GM19395 (cell line): Measurements from ENCODE around the gene TAAR2.
"Not testable (repeated sequence)": the region's sequence is repeated elsewhere in the genome, so short reads cannot be mapped to it uniquely, and the experiment has no call there.

ENCODE experiments used
- ATAC-seq: cut with Tn5 transposase; IDR thresholded peaks from one replicate; pipeline ENCODE4 v1.9.1; 2021; ENCODE audit warnings: mild to moderate bottlenecking, moderate library complexity; ENCODE audit not compliant: unreplicated experiment

The TAAR2 gene

DNA sequence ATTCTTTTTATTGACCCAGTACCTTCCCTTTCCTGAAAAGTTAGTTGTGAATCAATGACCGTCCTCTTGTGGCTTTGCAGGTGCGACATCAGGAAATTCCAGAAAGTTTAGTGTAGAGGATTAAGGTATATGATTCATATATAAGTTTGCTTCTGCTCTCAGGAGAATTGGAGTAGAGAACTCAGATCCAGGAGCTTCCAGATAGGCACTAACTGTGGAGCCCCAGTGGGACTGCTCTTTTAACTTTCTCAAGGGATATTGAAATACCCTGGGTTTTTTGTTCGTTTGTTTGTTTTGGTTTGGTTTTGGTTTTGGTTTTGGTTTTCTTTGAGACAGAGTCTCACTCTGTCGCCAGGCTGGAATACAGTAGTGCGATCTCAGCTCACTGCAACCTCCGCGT, 9.5 kb downstream of the TAAR2 start:
- ATAC-seq: no peak

DNA sequence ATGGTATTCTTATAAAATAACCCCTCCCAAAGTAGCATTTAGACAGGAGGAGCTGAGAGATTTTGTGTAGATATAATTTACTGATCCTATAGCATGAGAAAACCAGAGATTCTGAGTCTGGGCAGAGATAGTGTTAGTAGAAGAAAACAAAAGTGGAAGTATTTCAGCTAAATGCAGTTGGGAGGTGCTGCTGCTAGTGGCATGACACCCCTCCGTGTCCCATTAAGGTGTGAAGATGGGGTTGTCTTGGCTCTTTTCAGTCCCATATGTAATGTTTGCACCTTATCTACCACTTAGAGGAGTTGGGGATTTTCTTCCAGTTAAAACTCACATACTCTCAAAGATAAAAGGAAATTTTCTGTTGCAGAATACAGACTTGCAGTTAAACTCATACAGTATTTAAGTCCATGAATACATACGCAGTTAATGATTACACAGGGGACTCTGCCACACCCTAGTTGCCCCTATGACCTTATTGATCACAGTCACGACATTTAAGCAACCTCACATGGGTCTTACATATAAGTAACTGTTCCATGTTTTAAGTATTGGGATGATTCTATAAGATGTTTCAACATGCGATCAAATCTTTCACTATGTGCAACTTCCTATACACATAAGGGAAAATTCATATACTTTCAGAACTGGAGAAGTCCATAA, 11.5 kb downstream of the TAAR2 start:
- ATAC-seq: no peak

DNA sequence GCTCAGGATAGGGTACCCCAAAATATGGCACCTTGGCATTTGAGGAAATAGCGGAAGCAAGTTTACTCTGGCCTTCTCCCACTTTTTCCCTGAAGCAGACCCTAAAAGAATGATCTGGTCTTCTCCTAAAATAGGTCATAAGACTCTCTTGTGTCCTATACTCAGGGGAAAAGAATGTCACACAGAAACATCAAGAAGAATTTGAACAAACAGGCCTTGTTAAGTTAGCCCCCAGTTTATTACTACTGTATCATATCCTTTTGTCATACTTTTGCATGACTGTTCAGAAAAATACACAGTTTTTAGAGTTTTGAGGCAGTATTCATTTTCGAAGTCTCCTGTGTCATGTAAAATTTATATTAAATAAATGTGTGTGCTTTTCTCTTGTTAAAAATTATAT, 12.5 kb downstream of the TAAR2 start:
- ATAC-seq: no peak

DNA sequence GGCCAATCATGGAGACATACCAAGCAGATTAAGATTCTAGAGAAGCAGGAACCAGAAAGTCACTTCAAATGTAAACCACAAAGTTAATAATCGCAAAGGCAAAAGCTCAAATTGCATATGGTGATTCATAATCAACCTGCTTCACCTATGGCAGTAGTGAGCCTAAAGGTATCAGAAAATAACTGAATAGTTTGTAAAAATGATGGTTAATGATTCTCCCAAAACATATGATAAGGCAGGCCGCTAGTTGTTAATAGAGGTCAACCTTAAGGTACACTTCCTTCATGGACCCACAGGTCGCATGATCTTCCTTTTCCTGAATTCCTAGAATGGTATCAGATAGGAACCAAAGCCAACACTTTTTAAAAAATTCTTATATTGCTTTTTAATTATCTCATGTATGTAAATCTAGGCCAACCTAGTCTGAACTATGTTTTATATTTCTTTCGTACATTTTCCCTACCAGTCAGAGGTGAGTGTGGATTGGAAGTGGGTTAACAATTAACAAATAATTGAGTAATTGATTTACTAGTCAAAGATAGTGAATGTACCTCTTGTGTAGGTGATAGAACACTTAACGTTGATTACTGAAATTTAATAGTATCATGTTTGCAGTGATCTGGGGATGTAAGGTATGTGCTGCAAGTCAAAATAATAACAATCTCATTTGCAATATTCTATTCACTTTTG, 16.4 kb downstream of the TAAR2 start:
- peak; percentile 71 for ATAC-seq

DNA sequence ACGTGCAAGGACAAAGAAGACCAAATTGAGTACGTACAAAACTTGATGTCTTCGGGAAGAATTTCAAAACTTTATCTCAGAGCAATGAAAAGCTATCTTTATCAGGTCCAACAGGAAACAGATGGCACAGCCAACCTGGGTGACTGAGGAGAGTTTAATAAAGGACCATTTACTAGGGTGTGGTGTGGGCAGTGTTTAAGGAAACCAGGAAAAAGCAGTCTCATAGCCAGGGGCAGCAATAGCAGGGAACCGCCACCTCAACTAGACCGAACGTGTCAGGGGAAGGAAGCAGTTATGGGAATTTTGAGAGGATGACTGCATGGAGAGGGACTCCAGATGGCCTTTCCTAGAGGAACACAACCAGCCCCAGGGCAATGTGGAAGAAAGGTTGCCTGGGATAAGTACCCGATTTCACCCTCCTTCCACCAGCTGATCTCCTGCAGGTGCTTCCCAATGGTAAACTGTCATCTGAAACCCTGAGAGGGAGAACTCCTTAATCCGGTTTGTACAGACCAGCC, 19.4 kb downstream of the TAAR2 start:
- ATAC-seq: no peak

DNA sequence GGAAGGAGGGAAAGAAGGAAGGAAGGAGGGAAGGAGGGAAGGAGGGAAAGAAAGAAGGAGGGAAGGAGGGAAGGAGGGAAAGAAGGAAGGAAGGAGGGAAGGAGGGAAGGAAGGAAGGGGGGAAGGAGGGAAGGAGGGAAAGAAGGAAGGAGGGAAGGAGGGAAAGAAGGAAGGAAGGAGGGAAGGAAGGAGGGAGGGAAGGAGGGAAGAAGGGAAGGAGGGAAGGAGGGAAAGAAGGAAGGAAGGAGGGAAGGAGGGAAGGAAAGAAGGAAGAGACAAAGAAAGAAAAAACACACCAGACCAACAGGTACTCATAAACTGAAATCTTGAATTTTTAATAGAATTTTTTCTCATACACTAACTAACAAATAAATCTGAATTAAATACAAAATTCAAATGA, 23.2 kb downstream of the TAAR2 start:
- not testable (repeated sequence) for ATAC-seq

DNA sequence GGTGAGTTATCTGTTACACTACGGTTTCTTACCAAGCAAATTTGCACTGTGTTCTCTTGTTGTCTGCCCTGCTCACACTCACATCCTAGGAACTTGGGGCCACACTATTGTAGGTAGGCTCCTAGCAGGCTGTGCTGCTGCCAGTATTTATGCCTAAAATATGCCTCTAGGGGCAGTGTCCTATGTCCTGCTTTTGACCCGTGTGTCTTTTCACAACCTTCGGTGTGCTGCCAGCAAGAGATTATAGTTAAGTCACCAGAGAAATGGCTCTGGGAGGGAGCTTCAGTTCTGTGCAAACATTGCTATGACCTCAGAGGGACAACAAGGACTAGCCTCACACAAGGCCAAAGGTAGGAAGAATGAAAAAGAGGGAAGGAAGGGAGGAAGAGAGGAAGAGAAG, 25.6 kb downstream of the TAAR2 start:
- ATAC-seq: peak; percentile 81

DNA sequence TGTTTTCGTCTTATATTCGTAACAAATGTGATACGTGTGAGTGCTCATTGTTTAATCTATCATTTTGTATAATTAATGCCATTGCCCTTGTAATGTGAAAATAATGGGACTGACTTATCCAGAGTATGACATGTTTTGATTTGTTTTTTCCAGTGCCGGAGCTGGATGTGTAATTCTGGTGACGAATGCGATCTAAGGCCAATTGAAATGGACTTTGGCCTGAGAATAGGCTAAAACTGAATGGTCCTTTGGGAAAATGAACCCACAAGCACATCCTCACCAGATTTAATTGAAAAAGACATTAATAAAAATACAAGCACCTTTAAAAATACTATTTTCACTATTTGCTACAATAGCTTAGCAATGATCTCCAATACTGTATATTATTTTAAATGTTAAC, 27.9 kb downstream of the TAAR2 start:
- no peak for ATAC-seq

DNA sequence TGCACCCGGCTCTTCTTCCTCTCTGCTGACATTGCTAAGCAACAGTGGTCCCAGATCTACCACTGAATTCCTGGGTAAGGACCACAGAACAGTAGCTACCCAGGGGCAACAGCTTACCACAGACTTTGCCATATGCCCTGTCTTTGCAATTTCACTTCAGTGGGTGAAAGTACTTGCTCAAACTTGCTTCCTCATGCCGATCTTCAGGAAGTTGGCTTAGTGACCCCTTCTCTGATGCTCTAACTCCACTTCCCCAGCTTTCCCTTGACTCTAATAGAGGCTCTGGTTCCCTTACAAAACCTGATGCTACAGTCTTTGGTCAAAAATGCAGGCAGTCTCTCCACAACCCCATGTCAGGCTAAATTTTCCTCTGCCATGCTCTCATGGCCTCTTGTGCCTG, 31.2 kb downstream of the TAAR2 start:
- no peak for ATAC-seq

DNA sequence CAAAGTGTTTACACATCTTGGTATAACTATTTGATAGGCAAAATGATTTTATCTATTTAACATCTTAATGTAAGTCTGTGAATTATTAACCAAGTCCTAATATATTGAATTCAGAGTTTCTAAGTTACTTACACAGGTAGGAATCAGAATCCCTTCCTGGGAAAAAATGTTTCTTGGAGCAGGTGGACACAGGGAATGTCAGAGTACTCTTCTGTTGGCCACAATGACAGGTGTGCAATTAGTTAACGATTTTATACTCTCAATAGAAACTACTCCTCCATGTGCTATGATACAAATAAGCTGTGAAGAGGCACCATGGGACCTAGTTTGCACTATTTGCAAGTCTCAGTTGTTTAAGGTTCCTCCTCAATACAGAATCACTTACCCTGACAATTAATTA, 33.7 kb downstream of the TAAR2 start:
- no peak for ATAC-seq

DNA sequence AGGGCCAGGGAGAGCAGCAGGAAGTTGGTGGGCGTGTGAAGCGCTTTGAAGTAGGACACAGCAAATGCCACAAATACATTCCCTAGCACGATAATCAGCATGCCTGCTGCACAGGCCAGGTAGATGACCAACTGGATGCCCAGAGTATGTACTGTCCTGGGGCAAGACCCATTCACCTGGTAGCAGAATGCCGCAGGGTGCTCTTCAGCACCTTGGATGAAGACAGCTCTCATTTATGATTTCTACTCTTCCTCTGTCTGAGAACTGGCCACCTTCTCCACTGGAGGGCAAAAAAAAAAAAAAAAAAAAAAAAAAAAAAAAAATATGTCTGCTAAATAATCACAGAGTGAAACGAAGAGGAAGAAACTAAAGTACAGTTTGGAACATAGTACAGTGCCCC, 34.6 kb downstream of the TAAR2 start, which contains the start of gene TAAR5:
TSS of gene TAAR5 (minus strand) at position 288 of the 400 bp plus-strand sequence. CDS start at position 233, 55 bp downstream.
- ATAC-seq: no peak

DNA sequence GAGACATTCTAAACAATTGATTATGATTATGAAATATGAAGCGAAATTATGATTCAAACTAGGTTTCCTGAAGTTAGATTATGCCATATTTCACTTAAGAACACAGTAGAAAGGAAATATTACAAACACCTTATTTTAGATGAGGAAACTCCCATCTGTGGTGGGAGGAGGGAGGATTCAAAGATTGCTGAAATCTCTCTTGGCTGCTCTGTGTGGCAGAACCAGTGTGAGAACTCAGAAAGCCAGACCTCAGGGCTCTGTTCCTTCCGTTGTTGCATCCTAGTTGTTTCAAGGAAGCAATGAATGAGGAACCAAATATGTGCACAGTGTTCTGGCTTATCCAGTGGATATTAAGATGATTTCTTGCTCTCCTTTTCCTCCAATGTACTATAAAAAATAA, 36.7 kb downstream of the TAAR2 start:
- no peak for ATAC-seq

DNA sequence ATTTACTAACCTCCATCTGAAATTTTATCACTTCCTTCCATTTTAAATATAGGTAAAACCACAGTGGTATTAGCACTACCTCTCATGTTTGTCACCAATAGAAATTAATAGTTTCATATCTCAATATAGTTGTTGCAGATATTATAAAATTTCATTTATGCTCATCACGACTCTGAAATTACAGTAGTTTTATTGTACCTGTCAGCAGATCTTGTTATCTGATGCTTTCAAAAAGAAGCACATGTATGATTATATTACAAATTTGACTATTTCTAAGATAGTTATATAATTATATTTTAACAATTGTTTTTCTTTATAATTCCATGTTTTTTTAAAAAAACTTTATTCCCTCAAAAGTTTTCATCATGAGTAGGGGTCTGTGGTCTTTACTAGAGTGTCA, 39.4 kb downstream of the TAAR2 start:
- no peak for ATAC-seq

DNA sequence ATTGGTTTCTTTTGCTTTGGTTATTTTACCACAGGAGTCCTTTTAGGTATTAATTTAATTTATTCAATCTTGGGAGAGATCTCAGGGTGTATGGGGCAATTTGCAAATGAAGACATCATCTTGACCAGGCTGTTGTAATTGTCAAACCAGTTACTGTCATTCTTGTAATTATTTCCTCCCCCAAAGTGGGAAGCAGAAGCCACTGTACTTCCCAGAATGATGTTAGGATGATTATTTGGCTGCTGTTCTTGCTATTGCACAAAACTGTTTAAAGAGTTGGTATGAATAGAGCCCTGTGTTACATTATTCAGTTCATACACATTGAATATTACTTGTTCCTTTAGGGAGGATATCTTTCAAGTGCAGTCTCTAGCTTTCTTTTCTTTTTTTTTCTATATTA, 52.3 kb downstream of the TAAR2 start:
- no peak for ATAC-seq

DNA sequence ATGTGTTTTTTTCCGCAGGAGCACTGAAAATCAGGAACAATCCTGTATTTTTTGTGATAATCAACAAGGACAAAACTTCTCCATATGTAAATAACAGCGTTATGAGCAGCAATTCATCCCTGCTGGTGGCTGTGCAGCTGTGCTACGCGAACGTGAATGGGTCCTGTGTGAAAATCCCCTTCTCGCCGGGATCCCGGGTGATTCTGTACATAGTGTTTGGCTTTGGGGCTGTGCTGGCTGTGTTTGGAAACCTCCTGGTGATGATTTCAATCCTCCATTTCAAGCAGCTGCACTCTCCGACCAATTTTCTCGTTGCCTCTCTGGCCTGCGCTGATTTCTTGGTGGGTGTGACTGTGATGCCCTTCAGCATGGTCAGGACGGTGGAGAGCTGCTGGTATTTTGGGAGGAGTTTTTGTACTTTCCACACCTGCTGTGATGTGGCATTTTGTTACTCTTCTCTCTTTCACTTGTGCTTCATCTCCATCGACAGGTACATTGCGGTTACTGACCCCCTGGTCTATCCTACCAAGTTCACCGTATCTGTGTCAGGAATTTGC, 53.8 kb downstream of the TAAR2 start, which contains the start of gene TAAR6:
TSS of gene TAAR6 (plus strand) at position 102 of the 557 bp plus-strand sequence. CDS start at position 102, 0 bp downstream.
- no peak for ATAC-seq

DNA sequence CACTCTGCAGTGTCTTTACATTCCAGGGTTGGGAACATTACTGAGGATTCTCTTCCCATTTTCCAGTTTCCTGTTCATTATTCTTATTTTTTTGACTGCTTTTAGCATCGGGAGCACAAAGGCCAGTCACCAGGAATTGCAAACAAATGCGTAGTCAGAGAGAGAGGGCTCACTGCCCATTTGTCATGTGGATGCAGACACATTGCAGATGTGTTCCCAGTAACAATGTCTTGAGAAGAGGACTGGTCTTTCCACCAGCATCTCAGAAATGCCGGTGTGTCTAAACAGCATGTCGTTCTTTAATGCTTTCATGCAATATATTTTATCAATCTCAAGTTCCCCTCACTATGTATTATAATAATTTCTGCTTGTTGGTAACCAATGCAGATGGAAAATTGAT, 54.9 kb downstream of the TAAR2 start:
- ATAC-seq: no peak

DNA sequence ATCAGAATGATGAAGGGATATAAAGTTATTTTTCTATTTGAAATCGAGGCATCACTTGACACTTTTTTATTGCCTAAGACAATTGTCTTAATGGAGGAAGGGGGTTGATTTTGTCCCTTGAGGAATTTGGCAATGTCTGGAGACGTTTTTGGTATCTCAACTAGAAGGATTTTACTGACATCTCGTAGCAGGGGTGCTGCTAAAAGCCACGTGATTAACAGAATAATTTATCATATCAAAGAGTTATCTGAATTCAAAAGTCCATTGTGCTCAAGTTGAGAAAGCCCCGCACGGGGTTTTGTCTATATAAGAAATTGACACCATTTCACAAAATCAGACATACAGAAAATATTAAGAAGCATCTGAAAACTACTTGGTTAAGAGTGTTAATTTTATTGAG, 55.5 kb downstream of the TAAR2 start:
- no peak for ATAC-seq

DNA sequence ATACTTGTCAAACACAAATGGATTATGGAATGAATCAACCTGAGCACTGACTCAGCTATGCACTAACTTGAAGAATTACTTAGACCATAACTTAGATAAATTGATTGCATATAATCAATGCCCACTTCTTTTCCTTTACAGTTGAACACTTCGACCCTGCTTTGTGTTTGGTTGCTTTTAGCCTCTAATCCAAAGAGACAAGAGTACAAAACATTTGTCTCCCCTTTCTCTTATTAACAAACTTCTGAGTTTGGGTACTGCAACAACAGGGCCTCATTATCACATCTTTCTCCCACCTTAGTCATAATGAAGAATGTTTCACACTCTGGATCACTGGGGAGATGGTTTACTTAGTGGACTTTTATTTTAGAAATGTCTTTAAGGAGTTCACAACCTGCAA, 56.5 kb downstream of the TAAR2 start:
- ATAC-seq: no peak
